Activated CD8-positive, alpha-beta memory T cell treated with anti-CD3 and anti-CD28 coated beads for 4 hours (primary cell): ENCODE results near the gene ROR2.

Experiments
- DNase-seq, 2 donors: peaks; one replicate each; pipeline ENCODE4 v3.0.0-alpha.2; 2020; ENCODE audit warnings: low read depth in 2 of 2

The ROR2 gene

DNA sequence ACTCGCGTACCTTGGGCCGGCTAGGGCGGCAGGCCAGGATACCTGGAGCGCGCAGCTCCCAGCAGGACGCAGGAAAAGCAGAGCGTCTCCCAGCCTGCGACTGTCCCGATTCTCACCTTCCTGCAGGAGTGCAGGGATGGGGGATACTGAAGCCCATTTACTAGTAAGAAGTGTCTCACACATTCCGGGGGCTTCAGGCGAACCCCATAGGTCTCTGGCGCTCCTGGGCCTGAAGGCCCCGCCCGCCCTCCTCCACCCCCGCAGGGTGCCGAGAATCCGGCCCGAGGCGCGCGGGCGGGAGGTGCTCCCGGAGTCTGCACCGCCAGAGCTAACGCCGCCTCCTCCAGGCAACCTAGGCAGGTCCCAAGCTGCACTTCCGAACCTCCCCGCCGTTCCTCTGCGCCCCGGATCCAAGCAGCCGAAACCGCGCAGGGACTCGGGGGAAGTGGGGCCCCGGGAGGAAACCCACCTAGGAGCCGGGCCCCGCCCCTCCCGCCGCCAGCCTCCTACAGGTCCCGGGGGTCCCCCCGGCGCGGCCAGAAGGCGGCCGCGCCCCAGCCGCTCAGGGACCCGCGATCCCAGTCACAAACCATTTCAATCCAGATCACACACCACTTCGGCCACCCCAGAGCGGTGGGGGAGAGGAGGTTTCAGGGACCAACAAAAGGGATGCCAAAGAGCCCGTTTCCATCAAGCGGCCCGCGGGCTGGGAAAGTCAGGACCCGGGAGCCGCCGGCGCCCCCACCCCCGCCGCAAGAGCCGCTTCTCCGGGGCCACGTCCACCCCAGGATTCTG, 1.2 kb downstream of the ROR2 start:
- no peak for DNase-seq

DNA sequence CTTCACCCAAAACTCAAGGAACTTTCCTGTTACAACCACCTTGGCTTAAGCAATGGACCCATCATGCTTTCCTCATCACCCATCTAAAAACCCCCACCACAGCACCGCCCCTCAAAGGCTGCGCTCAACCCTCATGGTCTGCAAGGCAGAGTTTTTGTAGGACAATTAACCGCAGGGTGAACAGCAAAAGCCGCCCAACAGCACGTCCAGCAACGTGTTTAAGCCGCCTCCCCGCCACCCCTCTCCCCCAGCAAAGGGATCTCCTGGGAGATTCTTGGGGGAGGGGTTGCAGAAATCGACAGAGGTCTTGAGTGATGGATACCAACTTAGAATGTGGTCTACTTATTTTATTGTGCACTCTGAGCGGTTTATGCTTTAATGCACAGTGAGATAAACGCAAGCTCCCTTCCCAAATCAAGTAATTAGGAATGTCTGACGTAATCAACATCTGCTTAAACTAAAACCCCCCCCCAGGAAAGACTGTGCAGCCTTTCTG, 1.9 kb downstream of the ROR2 start:
- DNase-seq, result no peak

DNA sequence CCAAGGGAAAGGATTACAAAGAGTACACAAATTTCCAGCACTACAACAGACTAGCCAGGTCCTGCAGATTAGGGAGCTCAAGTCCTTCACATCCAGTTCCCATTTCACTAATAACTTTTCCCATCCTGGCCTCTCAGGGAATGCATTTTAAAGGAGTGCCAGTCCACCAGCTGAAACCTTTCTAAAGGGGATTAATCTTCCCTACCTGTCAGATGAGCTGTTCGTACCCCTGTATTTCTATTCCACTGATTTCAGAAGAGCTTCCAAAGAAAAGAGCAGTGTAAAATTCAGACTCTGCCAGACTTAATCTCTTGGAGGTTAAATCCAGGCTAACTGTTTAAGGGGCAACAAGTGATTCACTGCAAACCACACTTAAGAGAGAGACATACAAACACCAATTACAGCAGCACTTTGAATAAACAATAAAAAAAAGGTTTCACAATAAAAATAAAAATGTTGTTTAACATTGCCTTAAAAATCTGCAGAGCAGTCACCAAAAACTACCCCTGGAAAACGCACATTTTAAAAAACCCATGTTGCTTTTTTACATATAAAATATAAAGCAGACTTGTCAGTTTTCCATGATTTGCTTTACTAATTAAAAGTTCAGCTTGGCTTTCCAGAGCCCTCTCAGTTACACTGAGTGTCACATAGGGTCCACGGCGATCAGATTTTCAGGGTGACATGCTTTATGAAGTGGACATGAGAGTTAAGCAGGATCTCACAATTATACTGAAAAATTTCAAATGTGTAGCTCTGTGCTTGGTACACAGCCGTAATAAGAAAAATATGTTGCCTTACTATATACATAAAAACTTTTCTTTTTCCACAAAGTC, 3.2 kb downstream of the ROR2 start:
- no peak for DNase-seq

DNA sequence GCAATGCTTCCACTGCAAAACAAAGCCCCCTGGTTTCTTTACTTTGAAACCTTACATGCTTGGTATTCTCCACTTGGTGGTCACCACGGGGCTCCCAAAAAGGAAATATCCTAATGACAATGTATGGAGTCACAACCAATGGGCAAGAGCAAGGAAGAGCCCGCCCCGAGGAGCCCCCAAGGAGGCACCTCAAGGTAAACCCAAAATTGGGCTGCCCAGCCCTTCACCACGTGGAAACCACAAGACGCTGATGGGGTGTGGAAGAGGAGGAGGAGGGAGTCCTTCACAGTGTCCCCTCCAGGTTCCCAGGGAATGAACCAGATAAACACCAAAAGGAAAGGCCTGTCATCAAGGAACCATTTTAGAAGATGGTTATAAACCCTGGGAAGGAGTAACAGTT, 3.8 kb downstream of the ROR2 start:
- no peak for DNase-seq

DNA sequence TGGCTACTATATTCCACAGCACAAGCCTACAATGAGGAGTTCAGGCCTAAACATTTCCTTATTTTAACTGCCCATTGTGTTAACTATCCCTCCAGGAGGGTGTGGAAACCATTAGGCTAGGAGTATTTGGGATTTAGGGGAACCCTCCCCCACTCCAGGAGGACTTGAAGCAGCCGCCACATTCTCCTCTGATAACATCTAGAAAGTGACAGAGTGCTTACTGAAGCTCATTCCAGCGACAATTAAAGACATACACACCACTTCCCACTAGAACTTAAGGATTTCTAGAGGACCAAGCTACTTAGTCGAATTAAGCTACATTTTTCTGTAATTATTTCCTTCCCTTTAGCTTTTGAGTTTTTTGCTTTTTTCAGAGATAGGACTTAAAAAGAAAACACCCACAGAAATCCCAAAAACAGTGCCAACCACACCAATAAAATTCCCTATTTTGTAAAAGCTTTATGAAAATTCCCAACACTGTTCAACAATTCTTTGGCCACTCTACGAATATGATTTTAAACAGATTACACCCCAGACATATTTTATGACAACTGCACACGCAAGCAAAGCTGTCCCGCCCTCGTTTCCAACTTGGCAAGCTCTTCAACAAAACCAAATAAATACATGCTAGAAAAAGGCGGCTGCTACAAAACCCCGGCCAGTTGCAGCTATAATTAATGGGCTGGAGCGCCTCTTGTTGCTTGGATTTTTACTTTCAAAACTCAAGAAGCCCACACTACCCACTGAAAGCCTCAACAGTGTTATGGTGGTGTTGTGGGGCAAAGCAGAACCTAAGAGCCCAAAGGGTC, 4.5 kb downstream of the ROR2 start:
- no peak for DNase-seq

DNA sequence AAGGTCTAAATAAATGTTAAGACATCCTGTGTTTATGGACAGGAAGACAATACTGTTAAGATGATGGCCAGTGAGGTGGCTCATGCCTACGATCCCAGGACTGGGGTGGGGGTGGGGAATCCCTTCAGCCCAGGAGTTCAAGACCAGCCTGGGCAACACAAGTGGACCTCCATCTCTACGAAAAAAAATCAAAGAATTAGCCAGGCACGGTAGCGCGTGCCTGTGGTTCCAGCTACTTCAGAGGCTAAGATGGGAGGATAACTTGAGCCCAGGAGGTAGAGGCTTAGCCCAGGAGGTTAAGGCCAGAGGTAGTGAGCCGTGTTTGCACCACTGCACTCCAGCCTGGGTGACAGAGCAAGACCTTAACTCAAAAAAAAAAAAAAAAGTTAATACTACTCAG, 5.3 kb downstream of the ROR2 start:
- DNase-seq, result no peak

DNA sequence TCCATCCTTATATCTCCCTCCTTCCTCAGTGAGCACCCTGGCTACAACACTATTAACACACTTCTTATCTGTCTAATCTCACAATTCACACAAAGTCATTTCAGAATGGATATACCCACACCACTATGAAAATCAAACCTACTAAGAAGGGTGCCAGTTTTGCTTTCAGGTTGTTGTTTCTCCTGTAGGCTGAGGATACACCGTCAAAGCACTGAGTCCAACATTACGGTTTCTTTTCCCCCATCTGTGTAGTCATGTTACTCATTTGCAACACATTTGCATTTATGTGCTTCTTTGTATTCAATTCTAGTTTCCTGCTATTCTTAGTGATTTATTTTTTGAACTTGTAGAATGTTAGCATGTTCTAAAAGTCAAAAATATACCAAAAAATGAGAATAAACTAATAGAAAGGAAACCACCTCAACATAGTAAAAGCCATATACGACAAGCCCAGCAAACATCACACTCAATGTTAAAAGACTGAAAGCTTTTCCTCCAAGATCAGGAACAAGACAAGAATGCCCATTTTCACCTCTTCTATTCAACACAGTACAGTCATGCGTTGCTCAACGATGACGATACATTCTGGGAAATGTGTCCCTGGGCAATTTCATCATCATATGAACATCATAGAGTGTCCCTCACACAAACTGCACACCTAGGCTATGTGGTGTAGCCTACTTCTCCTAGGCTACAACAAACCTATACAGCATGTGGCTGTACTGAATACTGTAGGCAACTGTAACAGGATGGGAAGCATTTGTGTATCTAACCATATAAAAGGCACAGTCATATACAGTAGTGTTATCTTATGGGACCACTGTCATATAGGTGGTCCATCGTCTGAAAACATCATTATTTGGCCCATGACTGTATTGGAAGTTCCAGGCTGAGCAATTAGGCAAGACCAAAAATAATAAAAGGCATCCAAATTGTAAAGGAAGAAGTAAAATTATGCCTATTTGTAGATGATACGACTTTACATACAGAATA, 6.3 kb downstream of the ROR2 start:
- DNase-seq, result no peak

DNA sequence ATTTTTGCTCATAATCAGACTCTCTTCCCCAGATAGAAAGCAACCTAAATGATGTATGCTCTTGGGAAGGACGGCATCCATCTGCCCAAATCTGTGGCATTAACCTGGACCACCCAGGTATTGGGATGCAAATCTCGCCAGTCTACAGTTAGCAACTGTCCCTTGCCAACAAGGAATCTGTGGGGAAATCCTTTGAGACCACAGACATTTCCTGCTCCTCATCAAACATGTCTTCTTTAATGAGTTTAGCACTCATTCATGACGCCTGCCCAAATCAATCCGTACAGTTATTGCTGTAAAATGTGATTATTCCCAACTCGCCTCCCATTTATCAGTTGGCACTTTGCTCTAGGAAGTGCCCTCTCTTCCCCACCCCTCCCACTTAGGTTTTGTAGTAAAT, 7.8 kb downstream of the ROR2 start:
- DNase-seq, result no peak

DNA sequence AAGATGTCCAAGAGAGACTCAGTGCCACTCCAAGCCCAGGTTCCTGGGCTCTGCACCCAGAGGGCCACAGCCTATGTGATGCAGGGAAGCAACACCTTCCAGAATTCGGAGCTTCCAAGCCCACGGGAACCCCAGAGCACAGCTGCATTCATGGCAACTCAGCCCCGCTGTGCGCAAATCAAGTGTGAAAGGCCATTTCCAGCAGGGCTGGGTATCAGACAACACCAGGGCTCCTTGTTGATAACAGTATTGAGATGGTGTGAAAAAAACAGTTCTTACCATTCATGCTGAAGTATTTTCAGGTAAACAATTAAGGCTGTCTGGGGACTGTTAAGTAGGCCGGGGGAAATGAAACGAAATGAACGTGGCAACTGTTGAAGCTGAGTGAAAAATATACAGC, 10.1 kb downstream of the ROR2 start:
- no peak for DNase-seq

DNA sequence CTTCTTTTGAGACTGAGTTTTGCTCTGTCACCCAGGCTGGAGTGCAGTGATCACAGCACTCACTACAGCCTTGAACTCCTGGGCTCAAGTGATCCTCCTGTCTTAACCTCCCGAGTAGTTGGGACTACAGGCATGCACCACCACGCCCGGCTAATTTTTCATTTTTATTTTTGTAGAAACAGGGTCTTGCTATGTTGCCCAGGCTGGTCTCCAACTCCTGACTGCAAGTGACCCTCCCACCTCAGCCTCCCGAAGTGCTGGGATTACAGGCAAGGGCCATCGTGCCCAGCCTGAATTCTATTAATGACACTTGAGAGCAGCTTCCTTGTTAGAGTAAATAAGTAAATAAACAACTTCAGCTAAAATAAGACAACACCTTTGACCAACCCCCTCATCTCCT, 12.3 kb downstream of the ROR2 start:
- DNase-seq, result no peak

DNA sequence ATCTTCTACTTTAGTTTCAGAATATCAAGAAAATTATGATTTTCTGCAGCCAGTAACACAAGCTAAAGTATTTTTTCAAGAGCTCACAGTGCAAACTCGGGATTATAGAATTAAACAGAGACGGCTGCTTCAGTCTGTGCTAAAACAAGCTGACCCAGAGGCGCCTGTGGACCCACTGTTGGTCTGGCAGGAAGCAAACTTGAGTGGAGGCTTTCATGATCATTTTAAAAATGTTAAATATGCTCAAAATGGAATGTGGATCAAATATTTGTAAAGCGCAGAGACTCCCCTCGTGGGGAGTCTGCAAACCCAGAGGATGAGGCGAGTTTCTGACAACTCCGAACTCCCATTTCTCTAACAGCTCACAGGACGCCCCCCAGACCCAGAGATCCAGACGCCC, 13.0 kb downstream of the ROR2 start:
- no peak for DNase-seq

DNA sequence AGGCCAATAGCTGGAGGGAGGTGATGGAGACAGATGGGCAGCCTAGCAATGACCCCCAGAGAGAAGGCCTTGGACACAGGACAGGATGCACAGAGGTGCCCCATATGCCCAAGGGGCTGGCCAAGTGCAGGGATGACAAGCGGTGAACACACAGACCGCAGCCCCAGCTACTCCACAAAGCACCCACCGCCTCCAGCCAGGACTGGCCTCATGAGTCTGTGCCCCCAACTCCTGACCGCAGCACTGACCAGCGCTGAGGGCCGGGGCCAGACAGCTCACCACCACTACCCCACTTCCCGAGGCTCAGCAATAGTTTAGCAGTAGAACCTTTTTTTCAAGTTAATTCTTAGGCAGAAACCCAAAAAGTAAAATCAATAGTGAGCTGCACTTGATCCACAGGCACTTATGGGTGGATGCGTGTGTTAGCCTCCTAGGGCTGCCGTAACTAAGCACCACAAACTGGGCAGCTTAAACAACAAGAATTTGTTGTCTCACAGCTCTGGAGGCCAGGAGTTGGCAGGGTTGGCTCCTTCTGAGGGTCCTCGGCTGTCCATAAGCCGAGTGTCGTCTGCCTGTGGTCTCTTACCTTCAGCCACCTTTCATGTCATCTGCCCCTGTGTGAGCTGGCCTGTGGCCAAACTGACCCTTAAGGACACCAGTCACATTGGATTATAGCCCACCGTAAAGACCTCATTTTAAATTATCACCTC, 14.1 kb downstream of the ROR2 start:
- DNase-seq, result no peak

DNA sequence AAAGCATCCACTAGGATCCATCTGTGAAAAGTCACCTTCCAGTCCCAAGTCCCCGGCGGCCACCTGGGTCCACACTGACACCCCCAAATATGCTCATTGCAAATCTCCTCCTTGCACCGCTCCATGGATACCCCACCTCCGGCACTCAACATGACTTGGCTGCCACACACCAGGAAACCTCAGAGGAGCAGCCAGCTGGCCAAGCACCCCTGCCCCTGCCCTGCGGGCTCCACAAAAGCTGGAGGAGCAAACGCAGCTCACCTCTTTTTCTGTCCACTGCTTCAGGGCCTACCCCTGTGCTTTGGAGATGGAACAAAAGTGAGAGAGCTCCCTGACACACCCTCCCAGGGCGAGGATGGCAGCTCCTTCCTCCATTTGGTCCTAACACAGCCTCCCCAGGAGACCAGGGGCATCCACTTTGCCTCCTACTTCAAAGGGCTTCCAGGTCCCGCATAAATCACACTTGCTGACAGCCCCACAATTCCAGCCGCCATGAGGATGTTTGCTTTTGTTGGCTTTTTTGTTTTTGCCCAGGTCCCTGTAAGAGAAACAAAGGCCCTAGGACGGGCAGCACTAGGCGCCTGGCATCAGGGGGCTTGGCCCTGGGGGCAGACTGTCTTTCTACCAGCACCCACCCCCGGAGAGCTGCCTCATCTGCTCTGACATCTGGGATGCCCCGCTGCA, 14.8 kb downstream of the ROR2 start:
- no peak for DNase-seq

DNA sequence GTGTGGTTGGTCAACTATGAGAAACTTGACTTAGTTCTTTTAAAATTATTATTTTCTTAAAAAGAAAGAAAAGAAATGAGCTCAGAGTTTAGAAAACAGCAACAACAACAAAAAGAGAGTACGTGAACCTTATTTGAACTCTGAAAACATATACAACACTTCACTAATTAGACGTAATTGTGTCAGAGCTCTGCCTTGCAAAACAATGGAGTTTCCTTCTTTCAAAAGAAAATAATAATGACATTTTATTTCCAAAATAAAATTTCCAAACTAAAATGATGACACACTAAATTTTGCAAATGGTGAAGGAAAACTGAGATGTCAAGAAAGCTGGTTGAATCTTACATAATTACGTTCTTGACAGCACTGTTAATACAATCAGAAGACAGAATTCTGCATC, 15.4 kb downstream of the ROR2 start:
- DNase-seq, result no peak

DNA sequence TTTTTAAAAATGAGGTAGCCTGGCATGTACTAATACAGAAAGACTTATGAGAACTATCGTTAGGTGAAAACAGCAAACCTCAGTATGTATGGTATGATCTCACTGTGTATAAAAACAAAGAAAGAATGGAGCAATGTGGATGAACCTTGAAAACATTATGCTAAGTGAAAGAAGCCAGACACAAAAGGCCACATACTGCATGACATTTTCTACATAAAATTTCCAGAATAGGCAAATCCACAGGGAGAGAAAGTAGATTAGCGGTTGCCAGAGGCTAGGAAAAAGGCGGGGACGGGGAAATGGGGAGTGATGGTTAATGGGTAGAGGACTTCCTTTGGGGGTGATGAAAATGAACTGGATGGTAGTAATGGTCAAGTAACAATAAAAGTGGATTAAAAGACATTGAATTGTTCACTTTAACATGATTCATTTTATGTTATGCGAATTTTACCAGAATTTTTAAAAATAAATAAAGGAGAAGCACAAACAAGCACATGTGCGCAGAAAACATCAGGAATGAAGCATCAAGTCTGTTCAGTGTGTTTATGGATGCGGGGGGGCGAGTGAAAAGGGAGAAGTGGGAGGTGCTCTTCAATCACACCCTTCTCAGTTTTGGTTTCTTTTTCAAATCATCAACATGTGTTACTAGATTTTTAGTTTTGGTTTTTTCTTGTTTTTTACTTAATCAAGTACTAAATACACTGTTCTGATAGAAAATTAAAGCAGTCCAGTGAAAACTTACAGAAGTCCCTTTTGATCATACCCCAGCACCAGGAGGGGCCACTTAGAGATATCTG, 16.3 kb downstream of the ROR2 start:
- DNase-seq, result no peak

DNA sequence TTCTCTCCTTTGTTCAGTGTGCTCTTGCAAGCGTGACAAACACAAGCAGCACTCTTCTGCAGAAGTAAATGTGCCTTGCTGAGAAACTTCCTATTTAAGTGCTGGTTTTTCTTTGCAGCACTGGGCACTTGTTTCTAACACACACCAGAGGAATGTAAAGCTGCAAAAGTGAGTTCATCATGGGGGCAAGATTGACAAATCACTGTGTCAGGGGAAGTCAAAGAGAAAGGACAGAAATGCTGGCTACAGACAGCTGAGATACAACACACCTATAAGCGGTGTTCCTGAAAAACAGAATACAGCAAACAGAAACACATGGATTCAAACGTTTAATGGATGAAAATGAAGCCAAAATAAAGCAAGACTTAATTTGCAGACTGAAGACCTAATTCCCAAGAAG, 19.6 kb downstream of the ROR2 start:
- DNase-seq, result no peak

DNA sequence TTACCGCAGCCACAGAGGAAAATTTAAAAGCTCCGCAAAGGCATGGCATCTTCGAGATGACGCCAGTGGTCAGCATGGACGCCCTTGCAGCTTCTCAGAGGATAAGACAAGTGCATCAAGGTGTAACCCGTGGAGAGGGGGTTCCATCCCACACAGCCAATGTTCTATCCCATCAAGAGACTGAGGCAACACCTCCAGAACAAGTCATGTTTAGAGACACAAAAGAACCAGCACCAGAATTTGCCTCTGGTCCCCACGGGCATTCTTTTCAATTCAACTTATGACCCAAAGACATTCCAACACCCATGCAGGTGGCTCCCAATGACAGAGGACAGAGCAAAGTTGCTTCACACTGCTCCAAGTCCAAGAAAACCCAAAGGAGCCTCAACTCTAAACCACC, 20.7 kb downstream of the ROR2 start:
- DNase-seq, result no peak

DNA sequence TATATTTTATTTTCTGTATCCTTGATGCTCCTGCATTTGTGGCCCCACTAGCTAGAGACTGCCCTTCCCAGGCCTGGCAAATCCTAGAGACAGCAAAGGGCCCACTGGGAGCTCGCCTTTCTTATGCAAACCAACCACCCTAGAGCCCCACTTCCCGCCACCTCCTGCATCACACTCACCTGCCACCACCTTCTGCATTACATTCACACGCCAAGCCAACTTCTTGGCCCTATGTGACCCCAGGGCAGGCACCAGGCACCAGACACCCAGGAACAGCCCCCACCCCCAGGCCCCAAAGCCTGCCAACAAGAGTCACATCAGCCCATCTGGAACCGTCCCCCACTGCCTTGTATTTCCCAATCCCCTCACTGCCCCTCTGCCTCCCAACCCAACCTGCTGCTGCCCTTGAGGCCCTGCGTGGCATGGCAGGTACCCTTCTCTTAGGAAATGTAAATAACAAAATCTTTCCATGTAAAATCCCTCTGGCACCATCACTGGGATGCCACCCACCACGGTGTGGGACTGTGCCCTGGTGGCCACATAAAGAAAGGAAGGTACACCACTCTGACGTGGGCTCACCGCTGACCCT, 22.0 kb downstream of the ROR2 start:
- no peak for DNase-seq

DNA sequence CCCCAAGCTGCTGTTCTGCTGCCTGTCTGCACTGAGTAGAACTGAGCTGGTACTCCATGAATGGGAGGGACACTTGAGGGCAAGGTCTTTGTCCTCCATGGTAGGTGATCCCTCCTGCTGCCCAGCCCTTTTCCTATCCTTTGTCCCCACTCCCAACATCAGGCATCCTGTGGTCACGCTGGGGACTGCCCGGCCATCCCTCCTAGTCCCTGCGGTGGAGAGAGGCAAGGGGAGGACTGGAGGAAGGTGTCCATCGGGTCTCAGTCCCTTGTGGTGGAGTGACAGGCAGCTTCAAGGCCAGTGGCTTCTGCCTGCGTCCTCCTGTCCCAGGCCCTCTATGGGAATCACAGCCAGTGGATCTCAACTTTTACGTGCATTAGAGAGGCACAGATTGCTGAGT, 25.9 kb downstream of the ROR2 start:
- DNase-seq, result no peak
